HCT116 (cell line): Measurements from ENCODE around the gene CEACAM1.

Experiments used
- EZH2 ChIP-seq: fragments of 200-600 bp; sonication (generic); IDR thresholded peaks from 2 replicates; pipeline ENCODE4 v1.6.1; 2017; ENCODE audit warnings: antibody characterized with exemption, mixed run types
- EZH2phosphoT487 ChIP-seq: fragments of 200-600 bp; IDR thresholded peaks from 2 replicates; pipeline ENCODE4 v1.6.1; 2018; ENCODE audit warnings: antibody characterized with exemption, borderline replicate concordance
- POLR2A ChIP-seq: IDR thresholded peaks from 2 replicates; pipeline ENCODE4 v1.7.0; 2011; ENCODE audit warnings: borderline replicate concordance; ENCODE audit not compliant: insufficient read depth, insufficient read length; ENCODE audit errors: extremely low read depth
- POLR2AphosphoS5 ChIP-seq: IDR thresholded peaks from 2 replicates; pipeline ENCODE4 v1.6.1; 2011; ENCODE audit warnings: mild to moderate bottlenecking, low read depth, low read length, moderate library complexity
- REST ChIP-seq: IDR thresholded peaks from 2 replicates; pipeline ENCODE4 v1.6.1; 2012; ENCODE audit warnings: low read depth
- SP1 ChIP-seq: IDR thresholded peaks from 2 replicates; pipeline ENCODE4 v1.6.1; 2012; ENCODE audit warnings: low read depth
- SRF ChIP-seq: IDR thresholded peaks from 2 replicates; pipeline ENCODE4 v1.6.1; 2012; ENCODE audit warnings: low read depth
- YY1 ChIP-seq: IDR thresholded peaks from 2 replicates; pipeline ENCODE4 v1.6.1; 2011; ENCODE audit warnings: low read length, low read depth, moderate library complexity, mild to moderate bottlenecking; ENCODE audit not compliant: insufficient replicate concordance; ENCODE audit errors: extremely low read depth
- ZFX ChIP-seq: fragments of 450-650 bp; IDR thresholded peaks from 2 replicates; pipeline ENCODE4 v1.6.1; 2017
- TF ChIP-seq, protein P1 (sequence below): IDR thresholded peaks from 2 replicates; pipeline ENCODE4 v1.6.1; 2012
- TF ChIP-seq, protein P2 (sequence below), 3 experiments: fragments of 200-600 bp in 1 of 3; sonication (generic) in 1 of 3; IDR thresholded peaks in 2 of 3; conservative IDR thresholded peaks in 1 of 3; 2 replicates each; pipeline ENCODE4 v1.5.1; 2012 to 2017; ENCODE audit warnings: low read depth in 2 of 3, low read length in 2 of 3, antibody characterized with exemption in 1 of 3, borderline replicate concordance in 1 of 3, control low read depth in 1 of 3, mild to moderate bottlenecking in 1 of 3, mixed read lengths in 1 of 3, mixed run types in 1 of 3, moderate library complexity in 1 of 3; ENCODE audit not compliant: insufficient read depth in 1 of 3

DNA sequence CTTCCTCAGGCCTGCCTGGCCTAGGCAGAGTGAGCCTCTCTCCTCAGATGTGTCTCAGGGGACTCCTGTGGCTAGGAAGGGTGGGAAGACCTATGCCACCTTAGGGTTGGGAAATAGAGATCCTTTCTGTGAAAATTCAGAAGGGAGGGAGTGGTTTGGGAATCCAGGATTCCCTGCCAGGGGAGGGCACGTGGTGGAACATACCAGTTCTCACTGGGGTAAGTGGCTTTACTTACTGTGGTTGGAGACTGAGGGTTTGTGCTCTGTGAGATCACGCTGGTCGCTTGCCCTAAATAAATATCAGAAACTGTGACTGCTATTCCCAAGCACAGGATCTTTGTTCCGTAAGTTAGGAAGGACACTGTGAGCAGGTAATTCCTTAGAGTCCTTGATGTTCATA, 16.9 kb downstream of the CEACAM1 start:
- TF ChIP-seq, protein P1, sequence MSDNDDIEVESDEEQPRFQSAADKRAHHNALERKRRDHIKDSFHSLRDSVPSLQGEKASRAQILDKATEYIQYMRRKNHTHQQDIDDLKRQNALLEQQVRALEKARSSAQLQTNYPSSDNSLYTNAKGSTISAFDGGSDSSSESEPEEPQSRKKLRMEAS = no peak
- TF ChIP-seq, protein P2, sequence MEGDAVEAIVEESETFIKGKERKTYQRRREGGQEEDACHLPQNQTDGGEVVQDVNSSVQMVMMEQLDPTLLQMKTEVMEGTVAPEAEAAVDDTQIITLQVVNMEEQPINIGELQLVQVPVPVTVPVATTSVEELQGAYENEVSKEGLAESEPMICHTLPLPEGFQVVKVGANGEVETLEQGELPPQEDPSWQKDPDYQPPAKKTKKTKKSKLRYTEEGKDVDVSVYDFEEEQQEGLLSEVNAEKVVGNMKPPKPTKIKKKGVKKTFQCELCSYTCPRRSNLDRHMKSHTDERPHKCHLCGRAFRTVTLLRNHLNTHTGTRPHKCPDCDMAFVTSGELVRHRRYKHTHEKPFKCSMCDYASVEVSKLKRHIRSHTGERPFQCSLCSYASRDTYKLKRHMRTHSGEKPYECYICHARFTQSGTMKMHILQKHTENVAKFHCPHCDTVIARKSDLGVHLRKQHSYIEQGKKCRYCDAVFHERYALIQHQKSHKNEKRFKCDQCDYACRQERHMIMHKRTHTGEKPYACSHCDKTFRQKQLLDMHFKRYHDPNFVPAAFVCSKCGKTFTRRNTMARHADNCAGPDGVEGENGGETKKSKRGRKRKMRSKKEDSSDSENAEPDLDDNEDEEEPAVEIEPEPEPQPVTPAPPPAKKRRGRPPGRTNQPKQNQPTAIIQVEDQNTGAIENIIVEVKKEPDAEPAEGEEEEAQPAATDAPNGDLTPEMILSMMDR (IDR thresholded peaks at IDR 0.05 in 2 of 3, conservative IDR thresholded peaks at IDR 0.05 in 1 of 3; ENCODE audit: borderline replicate concordance in 1 of 3, insufficient read depth in 1 of 3, low read depth in 2 of 3, low read length in 2 of 3) = no peak
- no peak for TF ChIP-seq ZFX
- no peak for TF ChIP-seq POLR2AphosphoS5
- no peak for TF ChIP-seq EZH2
- no peak for TF ChIP-seq REST
- TF ChIP-seq EZH2phosphoT487 = no peak
- TF ChIP-seq YY1 = no peak
- no peak for TF ChIP-seq SP1
- no peak for TF ChIP-seq POLR2A
- no peak for TF ChIP-seq SRF
